Muscle of leg (tissue), 11 donors: Measurements from ENCODE around the gene ARHGAP22. TPM values are rescaled to one million over a fixed set of nuclear protein-coding genes. Genes with fewer than 3 reads are reported as not detected.
A peak's percentile ranks its signal among the peaks of the same experiment; 100 is the strongest.

ENCODE experiments used
- DNase-seq: peaks from one replicate; pipeline ENCODE4 v3.0.0; 2013
- H3K27ac ChIP-seq: one replicate; pipeline ENCODE4 v1.5.1; 2013; ENCODE audit warnings: mild to moderate bottlenecking, low read length, control low read depth
- H3K27me3 ChIP-seq: one replicate; pipeline ENCODE4 v1.6.1; 2013; ENCODE audit warnings: low read length; ENCODE audit not compliant: control insufficient read depth, insufficient read depth
- H3K36me3 ChIP-seq: one replicate; pipeline ENCODE4 v1.6.1; 2013; ENCODE audit warnings: low read length; ENCODE audit not compliant: control insufficient read depth, insufficient read depth
- H3K4me1 ChIP-seq: one replicate; pipeline ENCODE4 v1.6.1; 2013; ENCODE audit warnings: low read length; ENCODE audit not compliant: control insufficient read depth, insufficient read depth
- H3K4me3 ChIP-seq: one replicate; pipeline ENCODE4 v1.5.1; 2013; ENCODE audit warnings: low read length, control low read depth
- H3K9me3 ChIP-seq: replicated peaks from 2 replicates; pipeline ENCODE4 v1.6.1; 2013; ENCODE audit warnings: low read depth, low read length; ENCODE audit not compliant: control insufficient read depth
- WGBS: methylation state at CpG from one replicate; pipeline ENCODE4 v1.1.5; 2013; ENCODE audit warnings: missing lambda C conversion rate; ENCODE audit not compliant: insufficient coverage; 5-methylcytosine and 5-hydroxymethylcytosine counted together
- polyA plus RNA-seq, 8 donors: library from polyadenylated mRNA; unstranded; fragments of 120-200 nt; gene quantifications; one replicate each; pipeline versions ENCODE4 v1.2.1 to v1.2.3, GENCODE V29; 2013; ENCODE audit warnings: inconsistent platforms in 1 of 8, low replicate concordance in 1 of 8; ENCODE audit not compliant: insufficient read length in 8 of 8, insufficient read depth in 1 of 8
- total RNA-seq: library from RNA; stranded (reverse); fragments of 120-200 nt; gene quantifications from one replicate; pipeline ENCODE4 v1.2.4, GENCODE V29; 2013

The ARHGAP22 gene
- total and polyA plus RNA-seq, 9 donors = 0.72 to 3.0 (median 1.2) TPM

- WGBS = no CpG with 5 or more reads among the region's 1 CpG
- no peak overlapping the region for H3K4me3 ChIP-seq
These were observed 90.0 kb downstream of the ARHGAP22 start for GRCh38 chr10:48514916-48515315.

GRCh38 chr10:48514255-48514654 lies 90.6 kb downstream of the ARHGAP22 start:
- Histone ChIP-seq H3K36me3 (no peaks in the 10 kb centered on the region), H3K9me3 (peaks cover 12% of the 10 kb centered on the region), H3K27ac (no peak overlapping the region), H3K4me1 (peaks cover 7% of the 10 kb centered on the region), H3K27me3 (no peaks in the 10 kb centered on the region), H3K4me3 (no peak overlapping the region)
- WGBS = no CpG with 5 or more reads among the region's 1 CpG
- no peak for DNase-seq

More at GRCh38 chr10:48514916-48515315, 90.0 kb downstream of the ARHGAP22 start:
- Histone ChIP-seq H3K36me3 (no peaks in the 10 kb centered on the region), H3K27ac (no peak overlapping the region), H3K9me3 (peaks cover 12% of the 10 kb centered on the region), H3K27me3 (no peaks in the 10 kb centered on the region), H3K4me1 (peaks cover 4% of the 10 kb centered on the region)
- DNase-seq = no peak

GRCh38 chr10:48512861-48513260 lies 92.0 kb downstream of the ARHGAP22 start:
- H3K36me3 ChIP-seq = no peaks in the 10 kb centered on the region
- 56% methylated on average over 1 of the region's 2 CpGs for WGBS
- H3K27ac ChIP-seq = no peak overlapping the region
- DNase-seq = no peak
- H3K27me3 ChIP-seq = no peaks in the 10 kb centered on the region
- H3K4me3 ChIP-seq = no peak overlapping the region
- H3K4me1 ChIP-seq = peaks cover 10% of the 10 kb centered on the region
- H3K9me3 ChIP-seq = peaks cover 12% of the 10 kb centered on the region

GRCh38 chr10:48511875-48512231 lies 93.0 kb downstream of the ARHGAP22 start:
- Histone ChIP-seq H3K27me3 (no peaks in the 10 kb centered on the region), H3K4me3 (no peak overlapping the region), H3K4me1 (peaks cover 10% of the 10 kb centered on the region), H3K36me3 (no peaks in the 10 kb centered on the region), H3K9me3 (peaks cover 12% of the 10 kb centered on the region), H3K27ac (no peak overlapping the region)
- no CpG with 5 or more reads among the region's 1 CpG for WGBS
- peak; percentile 33 for DNase-seq

GRCh38 chr10:48511066-48511874 lies 93.6 kb downstream of the ARHGAP22 start:
- H3K4me3 ChIP-seq = no peak overlapping the region
- peaks cover 11% of the 10 kb centered on the region for H3K9me3 ChIP-seq
- no peak overlapping the region for H3K27ac ChIP-seq
- no peaks in the 10 kb centered on the region for H3K36me3 ChIP-seq
- H3K27me3 ChIP-seq = no peaks in the 10 kb centered on the region
- no peak for DNase-seq
- 86% methylated on average over 10 of the region's 13 CpGs for WGBS
- peaks cover 10% of the 10 kb centered on the region for H3K4me1 ChIP-seq

GRCh38 chr10:48509974-48510692 lies 94.7 kb downstream of the ARHGAP22 start:
- H3K36me3 ChIP-seq = no peaks in the 10 kb centered on the region
- WGBS = 88% methylated on average over 4 of the region's 8 CpGs
- no peak overlapping the region for H3K4me3 ChIP-seq
- H3K27me3 ChIP-seq = no peaks in the 10 kb centered on the region
- H3K27ac ChIP-seq = no peak overlapping the region
- peaks cover 6% of the 10 kb centered on the region for H3K9me3 ChIP-seq
- DNase-seq = no peak
- peaks cover 10% of the 10 kb centered on the region for H3K4me1 ChIP-seq

- H3K4me3 ChIP-seq = no peak overlapping the region
- WGBS = 93% methylated on average over 10 of the region's 17 CpGs
- no peaks in the 10 kb centered on the region for H3K27me3 ChIP-seq
- H3K36me3 ChIP-seq = no peaks in the 10 kb centered on the region
- DNase-seq = no peak
- no peak overlapping the region for H3K27ac ChIP-seq
- peaks cover 3% of the 10 kb centered on the region for H3K9me3 ChIP-seq
- H3K4me1 ChIP-seq = peaks cover 10% of the 10 kb centered on the region
These were observed 95.8 kb downstream of the ARHGAP22 start for GRCh38 chr10:48508791-48509772.

GRCh38 chr10:48507933-48508790 lies 96.7 kb downstream of the ARHGAP22 start:
- no peak for DNase-seq
- WGBS = 82% methylated on average over 6 of the region's 7 CpGs
- peaks cover under 1% of the 10 kb centered on the region for H3K9me3 ChIP-seq

GRCh38 chr10:48507494-48507893 lies 97.4 kb downstream of the ARHGAP22 start:
- H3K27ac ChIP-seq = no peak overlapping the region
- H3K9me3 ChIP-seq = no peaks in the 10 kb centered on the region
- DNase-seq = no peak
- H3K36me3 ChIP-seq = no peaks in the 10 kb centered on the region
- WGBS = no CpG with 5 or more reads among the region's 6 CpGs
- no peaks in the 10 kb centered on the region for H3K27me3 ChIP-seq
- no peak overlapping the region for H3K4me3 ChIP-seq
- H3K4me1 ChIP-seq = peaks cover 10% of the 10 kb centered on the region

More at GRCh38 chr10:48507933-48508790, 96.7 kb downstream of the ARHGAP22 start:
- Histone ChIP-seq H3K4me1 (peaks cover 10% of the 10 kb centered on the region), H3K27me3 (no peaks in the 10 kb centered on the region), H3K4me3 (no peak overlapping the region), H3K36me3 (no peaks in the 10 kb centered on the region), H3K27ac (no peak overlapping the region)
